A172 (cell line): Measurements from ENCODE around the gene FAH. TPM values are rescaled to one million over a fixed set of nuclear protein-coding genes. Genes with fewer than 3 reads are reported as not detected.

Experiments
- DNase-seq: peaks from one replicate; pipeline ENCODE4 v3.0.0-alpha.2; 2015; ENCODE audit warnings: low spot score
- total RNA-seq: library from RNA; depleted of rRNA; stranded (reverse); fragments of >200 nt; shearing (Covaris generic); gene quantifications from 2 replicates; pipeline ENCODE4 v1.2.3, GENCODE V29; 2014

FAH gene
- total RNA-seq, 1 experiment from 2014 or later, result 22.6 TPM

DNA sequence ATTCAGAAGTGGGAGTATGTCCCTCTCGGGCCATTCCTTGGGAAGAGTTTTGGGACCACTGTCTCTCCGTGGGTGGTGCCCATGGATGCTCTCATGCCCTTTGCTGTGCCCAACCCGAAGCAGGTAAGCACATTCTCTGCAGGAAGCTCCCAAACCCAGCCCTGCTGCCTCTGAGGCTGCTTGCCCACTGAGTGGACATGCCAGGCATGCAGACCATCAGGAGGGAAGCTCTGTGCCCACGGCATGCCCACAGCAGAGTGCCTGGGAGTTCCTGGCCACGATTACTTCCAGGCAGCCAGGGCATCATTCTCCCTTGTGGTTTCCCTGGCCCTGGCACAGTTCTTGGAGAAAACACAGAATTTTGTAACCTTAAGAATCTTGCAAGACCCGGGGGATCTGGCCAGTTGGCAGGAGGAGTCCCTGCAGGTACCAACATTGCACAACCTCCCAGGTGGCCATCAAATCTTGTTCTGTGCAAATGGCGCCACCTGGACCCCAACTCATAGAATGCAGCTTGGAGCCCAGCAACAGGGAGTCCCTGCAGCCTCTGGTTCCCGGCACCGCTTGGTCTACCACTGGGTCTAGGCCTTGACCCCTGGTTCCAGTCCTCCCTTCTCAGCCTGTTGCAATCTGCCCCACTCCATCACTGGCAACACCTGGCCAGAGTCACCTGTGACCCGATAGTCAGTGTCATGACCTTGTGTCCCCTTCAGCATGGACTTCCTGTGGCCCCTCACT is 20.4 kb downstream of the FAH start:
- DNase-seq, result peak; percentile 57

DNA sequence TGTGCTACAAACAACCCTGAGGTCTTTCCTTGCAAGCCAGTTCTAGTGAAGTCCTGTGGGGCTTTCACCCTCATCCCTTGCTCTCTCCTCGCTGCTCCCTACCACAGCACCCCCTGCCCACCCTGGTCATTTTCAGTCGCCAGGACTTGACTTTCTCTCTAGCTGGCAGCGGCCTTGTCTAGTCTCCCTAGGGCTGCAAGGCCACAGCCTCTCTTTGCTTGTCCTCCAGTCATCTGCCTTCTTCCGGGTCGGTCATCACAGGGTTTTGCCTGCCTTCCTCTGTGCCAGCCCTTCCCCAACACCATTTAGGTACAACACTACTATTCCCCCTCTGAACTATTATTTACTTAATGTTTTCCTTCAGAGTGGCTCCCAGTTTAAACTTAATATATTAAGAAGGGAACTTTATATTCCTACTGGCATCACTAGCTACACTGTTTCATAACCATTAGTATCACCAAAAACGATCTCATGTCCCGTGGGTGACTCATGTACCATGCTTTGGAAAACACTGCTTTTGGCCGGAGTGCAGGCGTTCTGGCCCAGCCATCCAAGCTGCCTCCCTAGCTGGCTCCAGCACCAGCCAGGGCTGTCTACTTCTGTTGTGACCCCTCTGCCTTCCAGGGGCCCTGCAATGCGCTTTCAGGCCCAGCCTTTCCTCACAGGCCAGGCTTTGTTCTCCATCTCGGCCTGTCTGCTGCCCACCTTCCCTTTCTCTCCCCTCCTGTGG is 21.4 kb downstream of the FAH start:
- DNase-seq, result peak; percentile 34

DNA sequence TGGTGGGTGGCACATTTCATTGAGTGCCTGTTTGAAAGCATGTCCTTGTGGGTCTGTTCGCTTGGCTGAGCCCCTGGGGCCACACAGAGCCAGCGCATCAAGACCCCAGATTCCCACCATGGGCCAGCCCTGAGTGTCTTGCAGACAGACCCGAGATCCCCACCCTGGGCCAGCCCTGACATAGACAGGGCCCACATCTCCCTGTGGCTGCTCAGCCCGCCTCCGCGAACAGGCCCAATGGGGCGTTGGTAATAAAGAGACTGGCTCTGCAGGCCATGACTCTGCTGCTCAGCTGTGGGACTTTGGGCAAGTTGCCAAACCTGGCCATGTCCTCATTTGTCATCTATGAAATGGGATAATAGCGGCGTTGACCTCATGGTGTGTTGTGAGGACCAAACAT is 22.6 kb downstream of the FAH start:
- DNase-seq, result no peak

DNA sequence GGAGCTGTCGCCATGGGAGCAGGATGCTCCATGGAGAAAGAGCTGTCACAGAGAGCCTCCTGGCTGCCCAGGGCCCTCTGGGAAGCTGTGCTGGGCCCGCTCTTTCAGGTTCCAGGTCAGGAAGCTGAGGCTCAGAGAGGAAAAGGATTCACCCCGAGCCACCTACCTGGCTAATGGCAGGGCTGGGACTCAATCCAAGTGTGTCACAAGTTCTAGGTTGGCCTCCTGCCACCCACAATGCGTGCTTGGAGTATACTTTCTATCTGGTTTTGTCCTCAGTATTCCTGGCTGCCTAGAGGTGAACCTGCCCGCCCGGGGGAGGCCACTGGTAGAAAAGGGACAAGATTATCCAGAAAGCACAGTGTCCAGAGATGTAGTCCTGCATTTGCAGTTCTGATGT is 23.6 kb downstream of the FAH start:
- DNase-seq, result no peak

DNA sequence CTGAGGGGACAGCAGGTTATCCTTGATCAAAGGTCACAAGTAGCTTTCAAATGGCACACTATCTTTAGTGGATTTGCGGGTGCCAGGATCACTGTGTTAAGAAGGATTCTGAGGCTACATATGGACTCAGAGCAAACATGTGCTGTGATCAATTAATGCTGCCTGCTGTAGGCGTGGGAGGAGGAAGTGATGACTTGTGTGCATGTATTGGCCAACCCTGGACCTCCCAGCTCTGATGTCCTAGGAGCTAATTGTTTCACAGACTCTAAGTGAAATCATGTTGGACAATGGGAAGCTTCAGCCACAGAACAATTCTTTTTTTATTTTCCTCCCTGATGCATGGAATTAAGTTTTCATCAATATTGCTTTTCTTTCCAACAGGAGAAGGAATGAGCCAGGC is 24.4 kb downstream of the FAH start:
- no peak for DNase-seq

DNA sequence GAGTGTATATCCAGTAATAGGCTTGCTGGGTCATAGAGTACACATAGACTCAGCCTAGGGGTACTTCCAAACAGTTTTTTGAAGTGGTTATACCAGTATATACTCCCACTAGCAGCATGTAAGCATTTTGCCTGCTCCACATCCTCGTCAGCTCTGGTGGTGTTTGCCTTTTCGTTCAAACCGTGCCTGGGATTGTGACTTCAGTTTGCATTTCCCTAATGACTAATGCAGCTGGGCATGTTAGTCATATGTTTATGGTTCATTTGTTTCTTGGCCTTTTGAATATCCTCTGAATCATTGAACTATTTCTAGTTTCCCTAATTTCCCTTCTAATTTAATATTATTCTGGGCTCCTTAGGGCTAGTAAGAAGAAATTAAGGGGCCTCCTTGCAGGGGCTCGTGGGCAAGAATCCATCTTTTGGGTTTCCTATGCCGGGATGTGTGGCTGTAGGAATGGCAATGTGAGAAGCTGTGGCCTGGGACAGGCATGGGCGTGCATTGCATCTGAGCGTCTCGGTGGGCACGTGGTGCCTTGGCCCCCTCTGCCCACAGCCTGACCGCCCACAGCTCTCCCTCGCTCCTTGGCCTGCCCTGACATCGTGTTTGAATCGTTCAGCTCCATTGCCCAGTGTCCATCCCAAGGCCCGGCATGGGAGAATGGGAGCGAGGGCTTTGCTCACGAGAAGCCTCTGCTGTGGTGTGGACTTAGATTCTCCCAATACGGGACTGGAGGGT is 26.4 kb downstream of the FAH start:
- DNase-seq, result peak; percentile 85

DNA sequence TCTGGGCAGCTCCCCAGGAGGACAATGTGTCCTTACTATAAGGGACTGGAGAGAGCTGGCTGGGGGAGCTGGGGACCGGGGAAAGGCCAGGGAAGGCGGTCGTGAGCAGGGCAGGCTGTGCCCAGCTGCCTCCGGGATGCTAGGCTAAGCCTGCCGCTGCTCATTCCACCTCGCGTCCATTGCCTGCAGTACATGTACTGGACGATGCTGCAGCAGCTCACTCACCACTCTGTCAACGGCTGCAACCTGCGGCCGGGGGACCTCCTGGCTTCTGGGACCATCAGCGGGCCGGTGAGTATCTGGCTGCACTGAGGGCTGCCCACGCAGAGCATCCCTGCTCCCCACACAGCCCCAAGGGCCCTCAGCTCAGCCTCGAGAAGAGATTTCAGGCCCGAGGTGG is 27.1 kb downstream of the FAH start:
- DNase-seq, result no peak

DNA sequence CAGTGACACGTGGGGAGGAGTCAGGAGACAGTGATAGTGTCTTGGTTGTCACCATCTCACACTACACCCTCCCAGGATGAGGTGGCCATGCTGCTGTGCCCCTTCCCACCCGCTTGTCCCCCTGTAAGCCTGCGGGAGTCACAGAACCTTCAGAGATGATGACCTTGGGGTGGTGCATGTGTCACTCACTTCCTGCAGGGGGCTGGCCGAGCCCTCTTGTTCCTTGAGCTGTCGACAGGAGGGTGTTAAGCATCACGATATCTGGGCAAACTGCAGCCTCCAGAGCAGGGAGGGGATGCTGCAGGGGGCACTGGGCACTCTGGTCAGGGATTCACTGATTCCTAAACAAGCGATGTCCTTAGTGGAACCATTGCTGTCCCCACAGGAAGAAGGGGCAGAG is 27.7 kb downstream of the FAH start:
- DNase-seq, result no peak

DNA sequence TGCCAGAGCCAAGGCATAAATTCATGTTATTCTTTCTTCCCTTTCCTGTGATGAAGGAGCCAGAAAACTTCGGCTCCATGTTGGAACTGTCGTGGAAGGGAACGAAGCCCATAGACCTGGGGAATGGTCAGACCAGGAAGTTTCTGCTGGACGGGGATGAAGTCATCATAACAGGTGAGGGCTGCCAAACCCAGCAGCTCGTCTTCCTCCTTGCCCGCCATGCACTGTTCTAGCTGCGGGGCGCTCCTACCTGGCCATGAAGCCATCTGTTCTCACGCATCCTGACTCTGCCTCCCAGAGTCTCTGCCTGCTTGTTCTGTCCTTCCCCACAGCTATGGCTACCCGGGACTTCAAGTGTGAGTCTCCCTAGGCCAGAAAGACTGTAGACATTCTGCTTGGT is 28.2 kb downstream of the FAH start:
- no peak for DNase-seq

DNA sequence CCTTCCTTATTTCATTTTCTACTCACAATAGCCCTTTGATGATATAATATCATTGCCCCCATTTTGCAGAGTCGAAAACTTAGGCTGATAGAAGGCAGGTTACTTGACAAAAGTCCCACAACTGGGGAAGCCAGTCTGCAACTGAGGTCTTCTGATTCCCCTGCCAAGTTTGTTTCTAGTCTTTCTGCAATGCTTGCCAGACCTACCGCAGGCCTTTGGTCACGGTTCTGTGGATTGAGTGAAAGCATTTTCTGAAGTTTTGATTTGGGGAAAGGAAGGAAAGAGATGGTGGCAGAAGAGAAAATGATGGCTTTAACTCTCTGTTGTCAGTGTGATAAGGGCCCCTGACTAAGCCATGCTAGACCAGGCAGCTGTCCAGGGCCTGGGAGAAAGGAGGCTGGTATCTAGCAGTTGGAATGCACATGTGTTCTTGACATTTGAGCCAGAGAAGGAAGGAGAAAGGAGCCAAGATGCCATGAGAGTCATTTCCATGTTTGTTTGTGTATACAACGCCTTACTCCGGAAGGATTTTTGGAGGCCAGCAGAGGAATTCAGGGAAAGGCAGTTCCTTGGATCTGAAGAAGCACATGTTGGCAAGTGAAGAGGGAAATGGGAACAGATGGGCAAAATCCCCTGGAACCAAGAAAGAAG is 29.9 kb downstream of the FAH start:
- DNase-seq, result no peak

DNA sequence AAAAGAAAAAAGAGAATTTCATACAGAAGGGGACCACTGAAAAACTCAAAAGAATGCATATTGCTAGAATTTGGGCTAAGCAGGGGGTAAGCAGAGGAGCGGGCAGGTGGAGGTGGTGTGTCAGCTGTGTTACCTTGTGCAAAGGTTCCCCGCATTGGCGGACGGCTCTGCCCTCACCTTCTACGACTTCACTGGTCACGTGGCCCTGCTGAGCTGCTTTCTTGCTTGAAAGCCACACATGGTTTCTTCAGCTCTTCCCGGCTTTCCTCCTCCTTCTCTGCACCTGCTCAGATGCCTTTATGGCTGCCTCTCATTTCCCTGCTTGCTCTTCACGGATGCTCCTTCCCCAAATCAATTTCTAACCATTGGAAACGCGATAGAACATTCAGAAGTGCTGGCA is 30.5 kb downstream of the FAH start:
- no peak for DNase-seq

DNA sequence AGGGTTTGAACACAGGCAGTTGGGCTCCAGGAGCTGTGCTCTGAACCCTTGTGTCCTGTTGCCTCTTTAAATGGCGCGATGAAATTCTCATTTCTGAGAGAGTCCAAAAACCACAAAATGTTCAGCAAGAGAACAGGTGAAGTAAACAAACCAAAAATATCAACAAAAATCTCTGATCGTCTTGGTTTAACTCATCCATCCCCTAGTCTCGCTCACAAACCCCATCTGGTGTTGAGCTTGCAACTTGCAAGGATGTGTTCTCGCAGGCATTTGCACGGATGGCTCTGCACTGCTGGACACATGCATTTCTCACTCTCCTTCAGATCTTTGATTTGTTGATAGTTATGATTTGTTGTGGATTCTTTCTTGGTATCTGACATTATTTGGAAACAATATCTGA is 31.1 kb downstream of the FAH start:
- DNase-seq, result no peak

DNA sequence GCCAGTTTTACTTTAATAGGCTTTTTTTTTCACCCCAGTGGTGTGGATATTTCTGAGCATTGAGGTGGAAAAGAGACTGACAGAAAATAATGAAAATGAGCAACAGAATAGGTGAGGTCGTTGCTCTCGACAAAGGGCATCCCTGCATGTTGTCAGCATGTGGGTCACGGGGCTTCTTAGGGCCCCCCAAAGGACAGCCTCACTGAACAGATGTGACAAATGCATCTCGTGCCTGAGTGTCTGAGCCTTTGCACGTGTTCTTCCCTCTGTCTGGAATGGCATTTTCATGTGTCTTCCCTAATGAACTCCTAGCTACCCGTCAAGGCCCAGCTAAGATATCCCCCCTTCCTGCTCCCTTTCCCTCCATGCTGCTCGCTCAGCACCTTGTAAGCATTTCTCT is 31.8 kb downstream of the FAH start:
- DNase-seq, result no peak

DNA sequence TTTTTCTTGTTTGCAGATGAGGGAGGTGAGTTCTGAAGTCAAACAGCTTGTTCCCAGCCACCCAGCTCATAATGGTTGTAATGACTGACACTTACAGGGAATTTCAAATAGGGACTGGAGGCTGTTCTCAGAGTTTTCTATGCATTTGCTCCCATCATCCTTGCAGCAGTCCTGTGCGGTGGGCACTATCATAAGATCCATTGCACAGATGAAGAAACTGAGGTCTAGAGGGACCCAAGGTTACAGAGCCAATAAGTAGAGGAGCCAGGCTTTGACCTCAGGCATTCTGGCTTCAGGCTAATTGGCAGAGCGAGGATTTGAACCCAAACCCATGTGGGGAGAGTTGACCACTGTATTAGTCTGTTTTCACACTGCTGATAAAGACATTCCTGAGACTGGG is 32.4 kb downstream of the FAH start:
- no peak for DNase-seq

DNA sequence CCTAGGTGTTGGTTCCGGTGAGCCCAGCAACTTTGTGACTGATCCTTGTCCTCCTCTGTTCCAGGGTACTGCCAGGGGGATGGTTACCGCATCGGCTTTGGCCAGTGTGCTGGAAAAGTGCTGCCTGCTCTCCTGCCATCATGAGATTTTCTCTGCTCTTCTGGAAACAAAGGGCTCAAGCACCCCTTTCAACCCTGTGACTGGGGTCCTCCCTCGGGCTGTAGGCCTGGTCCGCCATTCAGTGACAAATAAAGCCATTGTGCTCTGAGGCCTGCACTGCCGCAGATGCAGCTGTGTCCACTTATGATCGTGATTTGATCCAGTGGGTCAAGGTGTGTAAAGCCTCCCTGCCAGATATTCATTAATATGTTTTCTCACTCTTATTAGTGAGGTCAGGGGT is 33.3 kb downstream of the FAH start:
- DNase-seq, result no peak

DNA sequence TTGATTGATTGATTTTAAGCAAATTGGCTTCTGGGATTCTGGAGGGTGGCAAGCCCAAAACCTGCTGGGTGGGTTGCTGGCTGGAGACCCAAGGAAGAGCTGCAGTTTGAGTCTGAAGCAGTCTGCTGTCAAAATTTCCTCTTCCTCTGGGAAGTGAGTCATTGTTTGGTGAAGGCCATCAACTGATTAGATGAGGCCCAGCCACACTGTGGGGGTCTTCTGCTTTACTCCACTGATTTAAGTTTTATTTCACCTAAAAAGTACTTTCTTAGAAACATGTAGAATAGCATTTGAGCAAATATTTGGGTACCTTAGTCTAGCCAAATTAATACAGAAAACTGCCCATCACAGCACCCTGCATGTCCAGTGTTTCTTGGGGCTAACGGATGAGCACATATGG is 33.8 kb downstream of the FAH start:
- no peak for DNase-seq

DNA sequence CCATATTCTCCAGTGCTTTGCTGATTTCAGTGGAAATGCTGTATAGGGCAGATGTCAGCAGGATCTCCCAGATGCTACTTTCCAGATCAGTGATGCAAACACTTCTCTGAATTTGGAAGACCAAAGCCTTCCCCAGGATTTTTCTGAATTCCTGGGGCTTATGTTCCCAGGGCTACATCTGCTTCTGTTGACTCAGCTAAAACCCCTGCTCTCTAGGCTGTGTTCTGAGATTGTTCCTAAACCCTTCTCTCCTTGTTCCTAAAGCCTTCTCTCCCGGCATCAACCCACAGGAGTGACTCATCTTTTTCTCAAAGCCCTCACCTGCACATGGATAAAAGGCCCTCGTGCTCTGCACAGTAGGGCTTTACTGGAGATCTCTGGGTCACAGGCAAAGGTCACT is 35.5 kb downstream of the FAH start:
- no peak for DNase-seq

DNA sequence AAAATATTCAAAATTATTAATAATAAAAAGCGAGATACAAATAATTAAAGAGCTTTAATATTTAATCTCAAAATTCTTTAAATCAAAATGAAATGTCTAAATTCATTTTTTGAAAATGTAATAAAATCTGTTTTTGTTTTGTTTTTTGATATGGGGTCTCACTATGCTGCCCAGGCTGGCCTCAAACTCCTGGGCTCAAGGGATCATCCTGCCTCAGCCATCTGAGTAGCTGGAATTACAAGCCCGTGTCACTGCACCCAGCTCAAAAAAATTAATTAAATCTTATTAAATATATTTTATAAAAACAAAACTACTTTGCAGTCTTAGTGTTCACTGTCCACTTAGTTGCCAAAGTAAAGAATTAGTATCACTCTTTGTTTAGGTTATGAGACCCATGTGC is 38.4 kb downstream of the FAH start:
- no peak for DNase-seq

DNA sequence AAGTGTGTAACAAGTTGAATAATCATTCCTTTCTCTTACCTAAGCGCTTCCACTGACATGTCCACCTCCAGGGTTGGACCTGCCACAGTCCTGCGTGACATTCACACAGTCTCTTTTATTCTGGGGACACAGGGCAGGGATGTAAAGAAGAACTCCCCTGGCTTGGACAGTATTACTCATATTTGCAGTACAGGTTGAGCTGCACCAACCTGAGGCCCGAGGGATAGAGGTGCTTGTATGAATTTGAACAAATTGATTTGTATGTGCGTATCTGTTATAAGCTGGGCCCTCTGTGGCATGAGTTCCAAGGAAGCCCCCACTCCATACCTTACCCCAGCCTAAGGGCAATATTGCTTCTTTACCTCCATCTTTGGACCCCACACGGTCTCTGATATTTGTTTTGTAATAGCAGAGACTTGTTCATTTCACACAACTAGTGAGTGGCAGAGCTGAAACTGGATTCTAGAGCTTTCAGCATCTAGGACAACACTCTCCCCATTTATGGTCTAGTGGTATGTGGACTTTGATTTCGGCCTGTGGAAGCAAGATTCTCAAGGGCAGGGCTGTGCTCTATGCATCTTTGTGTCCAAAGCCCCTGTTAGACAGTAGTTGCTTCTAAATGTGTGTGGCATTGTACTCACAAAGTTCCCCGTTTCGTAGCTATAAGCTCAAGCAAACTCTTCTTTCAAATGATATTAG is 39.2 kb downstream of the FAH start:
- no peak for DNase-seq

DNA sequence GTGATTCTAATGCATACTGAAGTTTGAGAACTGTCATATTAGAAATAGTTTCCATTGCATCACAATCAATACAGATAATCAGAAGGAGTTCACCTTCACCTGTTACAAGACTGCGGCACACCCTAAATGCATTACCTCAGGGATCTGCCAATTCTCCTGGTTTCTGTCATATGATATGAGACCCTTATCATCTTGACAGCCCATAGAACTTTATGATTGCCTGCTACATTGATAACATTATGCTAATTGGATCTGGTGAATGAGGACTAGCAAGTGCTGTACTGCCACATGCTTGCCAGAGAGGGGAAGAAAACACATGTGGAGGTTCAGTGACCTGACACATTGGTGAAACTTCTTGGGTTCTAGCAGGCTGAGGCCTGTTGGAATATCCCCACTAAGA is 41.4 kb downstream of the FAH start:
- DNase-seq, result no peak

DNA sequence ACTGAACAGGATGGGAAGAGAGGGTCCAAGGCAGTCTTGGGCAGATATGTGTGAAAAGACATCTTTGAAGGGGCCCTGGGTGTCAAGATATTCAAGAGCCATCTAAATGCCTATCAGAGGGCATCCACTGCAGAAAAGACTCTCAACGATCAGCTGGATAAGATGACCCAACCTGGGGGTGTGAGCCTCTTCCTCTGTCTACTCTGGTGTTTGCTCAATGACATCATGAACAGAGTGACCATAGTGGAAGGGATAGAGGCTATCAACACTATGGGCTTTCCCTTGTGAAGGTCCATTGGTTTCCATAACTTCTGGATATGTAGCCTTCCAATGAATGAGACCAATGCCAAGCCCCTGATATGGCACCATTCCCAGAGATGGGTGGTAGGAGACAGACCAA is 42.1 kb downstream of the FAH start:
- no peak for DNase-seq

DNA sequence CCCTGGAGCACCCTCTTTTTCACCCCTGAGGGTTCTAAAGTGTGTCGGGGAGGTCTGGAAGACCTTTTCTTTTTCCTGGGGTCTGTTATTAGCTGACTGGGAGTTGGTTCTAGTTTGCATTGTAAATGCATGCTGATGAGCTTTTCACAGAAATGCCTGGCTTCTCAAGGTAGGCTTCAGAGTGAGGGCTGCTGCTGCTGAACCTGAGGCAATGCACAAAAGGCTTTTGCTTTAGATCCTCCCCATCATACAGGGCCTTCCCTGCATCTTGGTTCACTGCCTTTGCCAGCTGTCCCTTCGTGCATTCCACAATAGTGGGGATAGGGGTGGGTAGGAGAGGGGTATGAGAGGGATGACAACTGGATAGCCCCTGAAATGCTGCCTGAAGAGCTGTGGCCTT is 46.6 kb downstream of the FAH start:
- DNase-seq, result no peak
